Smooth muscle cell (in vitro differentiated cells): ENCODE data around the gene FCN2. TPM values are rescaled to one million over a fixed set of nuclear protein-coding genes. Genes with fewer than 3 reads are reported as not detected.

ENCODE experiments used
- DNase-seq: peaks from one replicate; lab custom pipeline; 2025; ENCODE audit not compliant: unreplicated experiment; lab: John Stamatoyannopoulos, UW
- H2AFZ ChIP-seq: fragments of 200-600 bp; sonication (generic); 2 replicates; pipeline ENCODE4 v1.6.0; 2016; ENCODE audit warnings: antibody characterized with exemption, low read depth, mild to moderate bottlenecking
- H3F3A ChIP-seq: fragments of 200-600 bp; sonication (generic); 2 replicates; pipeline ENCODE4 v1.6.0; 2017; ENCODE audit warnings: antibody characterized with exemption, low read depth
- H3K27ac ChIP-seq: fragments of 200-600 bp; sonication (generic); 2 replicates; pipeline ENCODE4 v1.5.1; 2016; ENCODE audit warnings: low read depth, mild to moderate bottlenecking
- H3K27me3 ChIP-seq: fragments of 200-600 bp; sonication (generic); 2 replicates; pipeline ENCODE4 v1.6.1; 2016; ENCODE audit warnings: low read depth, mild to moderate bottlenecking
- H3K36me3 ChIP-seq: fragments of 200-600 bp; sonication (generic); 2 replicates; pipeline ENCODE4 v1.5.1; 2016; ENCODE audit warnings: low read depth
- H3K4me1 ChIP-seq: fragments of 200-600 bp; sonication (generic); 2 replicates; pipeline ENCODE4 v1.5.1; 2016; ENCODE audit warnings: low read depth
- H3K4me2 ChIP-seq: fragments of 200-600 bp; sonication (generic); 2 replicates; pipeline ENCODE4 v1.6.0; 2016; ENCODE audit warnings: mild to moderate bottlenecking
- H3K4me3 ChIP-seq: fragments of 200-600 bp; sonication (generic); 2 replicates; pipeline ENCODE4 v1.5.1; 2016; ENCODE audit warnings: mild to moderate bottlenecking
- H3K79me2 ChIP-seq: fragments of 200-600 bp; sonication (generic); 2 replicates; pipeline ENCODE4 v1.6.0; 2016; ENCODE audit warnings: low read depth, mild to moderate bottlenecking
- H3K9ac ChIP-seq: fragments of 200-600 bp; sonication (generic); 2 replicates; pipeline ENCODE4 v1.6.0; 2016; ENCODE audit warnings: low read depth
- H3K9me3 ChIP-seq: fragments of 200-600 bp; sonication (generic); replicated peaks from 2 replicates; pipeline ENCODE4 v1.5.1; 2016; ENCODE audit warnings: low read depth
- H4K20me1 ChIP-seq: fragments of 200-600 bp; sonication (generic); 2 replicates; pipeline ENCODE4 v1.6.0; 2016; ENCODE audit warnings: low read depth
- CTCF ChIP-seq: fragments of 200-600 bp; sonication (generic); IDR thresholded peaks from 2 replicates; pipeline ENCODE4 v1.5.1; 2017; ENCODE audit warnings: borderline replicate concordance, mild to moderate bottlenecking, antibody characterized with exemption; ENCODE audit not compliant: insufficient read depth, poor library complexity, severe bottlenecking
- WGBS: methylation state at CpG from one replicate; pipeline ENCODE4 v1.1.7; 2016; ENCODE audit warnings: low lambda C conversion rate; 5-methylcytosine and 5-hydroxymethylcytosine counted together
- polyA plus RNA-seq: library from polyadenylated mRNA; unstranded; fragments of >200 nt; fragmentation: Nextera tagmentation; extraction: Ambion mirVana; gene quantifications from 2 replicates; pipeline ENCODE4 v1.2.1, GENCODE V29; 2016
- total RNA-seq: library from RNA; depleted of rRNA; stranded (reverse); fragments of >200 nt; gene quantifications from 2 replicates; pipeline ENCODE4 v1.2.3, GENCODE V29; 2014

Gene FCN2
- total and polyA plus RNA-seq, 2 experiments from 2014 or later = not detected

GRCh38 chr9:134835448-134835847, 45.2 kb upstream of the FCN2 start:
- Histone ChIP-seq H3K27me3 (no peaks in the 10 kb centered on the region), H3K9me3 (no peaks in the 10 kb centered on the region), H3K36me3 (peaks cover 26% of the 10 kb centered on the region), H2AFZ (no peak overlapping the region), H3K27ac (no peak overlapping the region), H3K4me2 (no peak overlapping the region), H3K4me3 (no peak overlapping the region), H4K20me1 (peaks cover 100% of the 10 kb centered on the region), H3F3A (peaks cover 99% of the 10 kb centered on the region), H3K9ac (no peak overlapping the region), H3K4me1 (no peaks in the 10 kb centered on the region), H3K79me2 (no peaks in the 10 kb centered on the region)
- WGBS = 92% methylated on average over 16 of the region's 16 CpGs
- no peak for TF ChIP-seq CTCF
- DNase-seq = no peak

- TF ChIP-seq CTCF = no peak
- Histone ChIP-seq H3K79me2 (no peaks in the 10 kb centered on the region), H4K20me1 (peaks cover 100% of the 10 kb centered on the region), H3K9ac (no peak overlapping the region), H3K27me3 (no peaks in the 10 kb centered on the region), H3F3A (peaks cover 99% of the 10 kb centered on the region), H2AFZ (no peak overlapping the region), H3K9me3 (no peaks in the 10 kb centered on the region), H3K4me3 (no peak overlapping the region), H3K36me3 (peaks cover 25% of the 10 kb centered on the region), H3K27ac (peak overlapping the region; percentile 23), H3K4me2 (no peak overlapping the region), H3K4me1 (no peaks in the 10 kb centered on the region)
- 95% methylated on average over 13 of the region's 13 CpGs for WGBS
- DNase-seq = no peak
Measured at GRCh38 chr9:134835987-134836386, 44.6 kb upstream of the FCN2 start.

GRCh38 chr9:134836406-134836970, 44.1 kb upstream of the FCN2 start:
- Histone ChIP-seq H3K4me2 (no peak overlapping the region), H3F3A (peaks cover 99% of the 10 kb centered on the region), H3K9me3 (no peaks in the 10 kb centered on the region), H3K36me3 (peaks cover 20% of the 10 kb centered on the region), H3K9ac (no peak overlapping the region), H3K4me1 (no peaks in the 10 kb centered on the region), H3K27me3 (no peaks in the 10 kb centered on the region), H4K20me1 (peaks cover 100% of the 10 kb centered on the region), H3K79me2 (no peaks in the 10 kb centered on the region), H3K4me3 (no peak overlapping the region), H2AFZ (no peak overlapping the region), H3K27ac (peak overlapping the region; percentile 23)
- no peak for DNase-seq
- 96% methylated on average over 19 of the region's 19 CpGs for WGBS
- no peak for TF ChIP-seq CTCF

GRCh38 chr9:134837529-134837928, 43.1 kb upstream of the FCN2 start:
- Histone ChIP-seq H3F3A (peaks cover 99% of the 10 kb centered on the region), H3K9ac (no peak overlapping the region), H3K9me3 (no peaks in the 10 kb centered on the region), H3K27ac (no peak overlapping the region), H3K27me3 (no peaks in the 10 kb centered on the region), H3K79me2 (no peaks in the 10 kb centered on the region), H4K20me1 (peaks cover 100% of the 10 kb centered on the region), H3K4me3 (no peak overlapping the region), H3K4me1 (no peaks in the 10 kb centered on the region), H3K36me3 (peaks cover 22% of the 10 kb centered on the region), H2AFZ (no peak overlapping the region), H3K4me2 (no peak overlapping the region)
- TF ChIP-seq CTCF = no peak
- no peak for DNase-seq
- WGBS = 91% methylated on average over 12 of the region's 12 CpGs
